K562 (cell line): ENCODE measurements around the gene ATXN2L. TPM values are rescaled to one million over a fixed set of nuclear protein-coding genes. Genes with fewer than 3 reads are reported as not detected.

Source experiments
- ATAC-seq: fragments of 200-7000 bp; cut with Tn5 transposase; 3 replicates; pipeline ENCODE4 v1.9.1; 2020; ENCODE audit warnings: moderate library complexity
- BruUV-seq: library from RNA; stranded (reverse); fragments of 400-500 nt; replicated peaks from 2 replicates; lab custom pipeline; 2021; lab: Mats Ljungman, UMichigan
- CTCF ChIA-PET: fragments of 300-600 bp; formaldehyde crosslinking; extraction: SDS; loops from one replicate; lab custom pipeline; 2021; ENCODE audit warnings: low intra/inter-chr PET ratio; lab: Yijun Ruan, JAX
- POLR2A ChIA-PET: fragments of 300-600, 350-650 bp; sonication (Branson Sonifier 250); formaldehyde crosslinking; extraction: SDS; loops from one replicate; lab custom pipeline; 2021; ENCODE audit warnings: antibody characterized with exemption, inconsistent platforms; lab: Yijun Ruan, JAX
- DNase-seq, 4 experiments: peaks; one replicate each; pipeline versions ENCODE4 v3.0.0 to v3.0.0-alpha.2; 2011 to 2018; ENCODE audit warnings: low spot score in 3 of 4, mixed read lengths in 3 of 4; ENCODE audit errors: extremely low read depth in 1 of 4
- FAIRE-seq: peaks from 2 replicates; lab custom pipeline; 2011; peaks lifted over from hg19 to GRCh38; lab: Jason Lieb, UNC
- H2AFZ ChIP-seq: 2 replicates; pipeline ENCODE4 v1.6.0; 2011; ENCODE audit warnings: low read depth, low read length, control low read depth, inconsistent platforms
- H3K27ac ChIP-seq: fragments of 200-600 bp; 3 replicates; pipeline ENCODE4 v1.8.0; 2011; ENCODE audit warnings: low read depth, mild to moderate bottlenecking, control low read depth, inconsistent platforms, low read length, moderate library complexity, mixed read lengths; ENCODE audit errors: extremely low read depth
- H3K27me3 ChIP-seq, 2 experiments: fragments of 300-600 bp in 1 of 2; 2 replicates in 1 of 2; 3 replicates in 1 of 2; pipeline versions ENCODE4 v1.6.0 to v1.8.0; 2011; ENCODE audit warnings: inconsistent platforms in 2 of 2, low read length in 2 of 2, mild to moderate bottlenecking in 1 of 2, mixed read lengths in 1 of 2, moderate library complexity in 1 of 2; ENCODE audit not compliant: control insufficient read depth in 2 of 2, insufficient read depth in 2 of 2
- H3K36me3 ChIP-seq: fragments of 300-600 bp; 3 replicates; pipeline ENCODE4 v1.8.0; 2011; ENCODE audit warnings: mild to moderate bottlenecking, low read length, inconsistent platforms; ENCODE audit not compliant: control insufficient read depth, insufficient read depth
- H3K4me1 ChIP-seq, 2 experiments: fragments of 200-600 bp in 1 of 2; replicated peaks in 1 of 2; 2 replicates in 1 of 2; 3 replicates in 1 of 2; pipeline versions ENCODE4 v1.5.1 to v1.8.0; 2011; ENCODE audit warnings: inconsistent platforms in 2 of 2, low read length in 2 of 2, mild to moderate bottlenecking in 1 of 2, mixed read lengths in 1 of 2, moderate library complexity in 1 of 2; ENCODE audit not compliant: control insufficient read depth in 2 of 2, insufficient read depth in 2 of 2
- H3K4me2 ChIP-seq: 2 replicates; pipeline ENCODE4 v1.6.1; 2011; ENCODE audit warnings: low read length, control low read depth, inconsistent platforms, mixed read lengths; ENCODE audit not compliant: insufficient read depth
- H3K4me3 ChIP-seq: fragments of 200-600 bp; sonication (generic), shearing (Covaris generic); 2 replicates; pipeline ENCODE4 v1.5.1; 2016; ENCODE audit warnings: control low read depth, inconsistent platforms
- H3K79me2 ChIP-seq: fragments of 200-600 bp; 3 replicates; pipeline ENCODE4 v1.8.0; 2011; ENCODE audit warnings: low read length, inconsistent platforms; ENCODE audit not compliant: control insufficient read depth, insufficient read depth
- H3K9ac ChIP-seq, 2 experiments: 2 replicates each; pipeline versions ENCODE4 v1.6.0 to v1.6.1; 2011; ENCODE audit warnings: low read depth in 2 of 2, low read length in 2 of 2, control low read depth in 1 of 2, inconsistent platforms in 1 of 2, mild to moderate bottlenecking in 1 of 2, mixed read lengths in 1 of 2; ENCODE audit not compliant: insufficient read depth in 1 of 2
- H3K9me1 ChIP-seq: one replicate; pipeline ENCODE4 v1.6.0; 2011; ENCODE audit warnings: inconsistent platforms, mild to moderate bottlenecking, low read length, moderate library complexity; ENCODE audit not compliant: control insufficient read depth, insufficient read depth
- H3K9me3 ChIP-seq: replicated peaks from 2 replicates; pipeline ENCODE4 v1.5.1; 2011; ENCODE audit warnings: low read depth, low read length, inconsistent platforms; ENCODE audit not compliant: control insufficient read depth, insufficient read depth
- H4K20me1 ChIP-seq: replicated peaks from 2 replicates; pipeline ENCODE4 v1.6.1; 2011; ENCODE audit warnings: low read length, inconsistent platforms, mixed read lengths; ENCODE audit not compliant: control insufficient read depth, insufficient read depth
- ATF4 ChIP-seq: fragments of 450-650 bp; formaldehyde crosslinking; IDR thresholded peaks from 2 replicates; pipeline ENCODE4 v1.4.0; 2022; ENCODE audit warnings: mild to moderate bottlenecking, moderate library complexity
- ATF7 ChIP-seq: fragments of 450-650 bp; IDR thresholded peaks from 2 replicates; pipeline ENCODE4 v1.7.1; 2014; ENCODE audit warnings: mild to moderate bottlenecking, moderate library complexity
- C11orf30 ChIP-seq: fragments of 450-650 bp; IDR thresholded peaks from 2 replicates; pipeline ENCODE4 v1.6.1; 2016; ENCODE audit warnings: low read depth, mild to moderate bottlenecking
- HNRNPLL ChIP-seq: fragments of 200-400 bp; formaldehyde crosslinking; IDR thresholded peaks from 2 replicates; pipeline ENCODE4 v1.6.1; 2017; ENCODE audit warnings: low read length, low read depth, mild to moderate bottlenecking; ENCODE audit not compliant: poor library complexity, severe bottlenecking
- KDM4B ChIP-seq, 2 experiments: fragments of 450-650 bp in 1 of 2; sonication (generic) in 1 of 2; IDR thresholded peaks; 2 replicates each; pipeline ENCODE4 v1.6.1; 2016 to 2017; ENCODE audit warnings: borderline replicate concordance in 2 of 2, antibody characterized with exemption in 1 of 2, low read depth in 1 of 2, mild to moderate bottlenecking in 1 of 2
- KLF16 ChIP-seq: IDR thresholded peaks from 2 replicates; pipeline ENCODE4 v1.6.1; 2016; ENCODE audit warnings: antibody characterized with exemption
- MCM2 ChIP-seq: fragments of 450-650 bp; IDR thresholded peaks from 2 replicates; pipeline ENCODE4 v1.6.1; 2017; ENCODE audit warnings: low read depth, mild to moderate bottlenecking
- MTF1 ChIP-seq: fragments of 250-450 bp; sonication (Bioruptor Pico); IDR thresholded peaks from 2 replicates; pipeline ENCODE4 v1.9.0; 2021; ENCODE audit warnings: moderate library complexity, mild to moderate bottlenecking, inconsistent platforms, borderline replicate concordance
- OTX1 ChIP-seq: fragments of 450-650 bp; formaldehyde crosslinking; IDR thresholded peaks from 2 replicates; pipeline ENCODE4 v1.4.0; 2022; ENCODE audit warnings: mild to moderate bottlenecking
- PHF20 ChIP-seq: fragments of 450-650 bp; IDR thresholded peaks from 2 replicates; pipeline ENCODE4 v1.6.1; 2018; ENCODE audit not compliant: partially characterized antibody
- POLR3G ChIP-seq: IDR thresholded peaks from 2 replicates; pipeline ENCODE4 v1.6.1; 2011; ENCODE audit not compliant: insufficient read length, insufficient replicate concordance; ENCODE audit errors: extremely low read depth
- PRMT5 ChIP-seq: sonication (generic); formaldehyde crosslinking; IDR thresholded peaks from 2 replicates; pipeline ENCODE4 v1.5.0; 2020; ENCODE audit warnings: missing genetic modification reagents
- SAP30 ChIP-seq: fragments of 200-600 bp; sonication (generic); IDR thresholded peaks from 2 replicates; pipeline ENCODE4 v1.6.1; 2012; ENCODE audit warnings: borderline replicate concordance, low read depth, mild to moderate bottlenecking, moderate library complexity, low read length, control low read depth, inconsistent platforms; ENCODE audit not compliant: insufficient read depth, poor library complexity, severe bottlenecking
- UBTF ChIP-seq, 2 experiments: IDR thresholded peaks; 2 replicates each; pipeline ENCODE4 v1.6.1; 2012; ENCODE audit warnings: improper control_type of control experiment in 2 of 2, low read depth in 2 of 2, low read length in 2 of 2, borderline replicate concordance in 1 of 2
- ZBTB43 ChIP-seq: sonication (generic); formaldehyde crosslinking; IDR thresholded peaks from 2 replicates; pipeline ENCODE4 v1.8.0; 2023; ENCODE audit warnings: mild to moderate bottlenecking, missing genetic modification reagents
- ZNF395 ChIP-seq: fragments of 200-800 bp; sonication (Bioruptor generic); IDR thresholded peaks from 2 replicates; pipeline ENCODE4 v1.6.1; 2017; ENCODE audit warnings: missing genetic modification characterization, missing compliant biosample characterization
- ZNF766 ChIP-seq: fragments of 200-800 bp; sonication (Bioruptor generic); conservative IDR thresholded peaks from 2 replicates; pipeline ENCODE4 v1.6.1; 2016; ENCODE audit warnings: missing genetic modification characterization, missing compliant biosample characterization
- WGBS: fragments of 100-300 bp; shearing (Covaris generic); methylation state at CpG from one replicate; pipeline ENCODE4 v1.1.6; 2016; ENCODE audit warnings: low coverage, mixed read lengths; ENCODE audit not compliant: insufficient coverage; ENCODE audit errors: missing lambda C conversion rate; 5-methylcytosine and 5-hydroxymethylcytosine counted together
- in situ Hi-C: fragments of 300-500 bp; cut with MboI; formaldehyde crosslinking; loops from 4 replicates; pipeline ENCODE4 v1.15.0; 2018; ENCODE audit warnings: inconsistent platforms, mixed read lengths
- intact Hi-C: fragments of 100-400 bp; cut with micrococcal nuclease; formaldehyde crosslinking; loops from 2 replicates; pipeline ENCODE4 v1.14.2; 2022
- polyA plus RNA-seq, 8 experiments: library from polyadenylated mRNA; depleted of rRNA in 4 of 8; stranded (reverse) in 5 of 8; unstranded in 3 of 8; fragments of >200 nt; fragmentation: Nextera tagmentation in 2 of 8; fragmentation: Illumina TruSeq in 1 of 8; extraction: Ambion mirVana in 2 of 8; extraction: Trizol in 1 of 8; gene quantifications; 2 replicates each; pipeline versions ENCODE4 v1.2.1 to v1.2.3, GENCODE V29; 2011 to 2014; ENCODE audit warnings: inconsistent platforms in 1 of 8, missing spikeins in 1 of 8
- total RNA-seq, 7 experiments: library from RNA; depleted of rRNA in 6 of 7; stranded (reverse); fragments of >200 nt in 6 of 7; fragmentation: Illumina TruSeq in 2 of 7; extraction: Trizol in 2 of 7; gene quantifications; 2 replicates each; pipeline versions ENCODE4 v1.2.1 to v1.2.3, GENCODE V29; 2011 to 2021; ENCODE audit warnings: low replicate concordance in 1 of 7

ATXN2L gene
- total and polyA plus RNA-seq, 9 of the 15 experiments (the other 6 are each of a cell fraction or from before 2014, with no cell fraction given): 3.8 to 280 (median 37.2) TPM

- no peaks in the 10 kb centered on the region for H3K9me1 ChIP-seq
- DNase-seq: no peak
- intact Hi-C loops (no loop called here), in situ Hi-C loops (no loop called here)
- peaks cover 68% of the 10 kb centered on the region; the same call in 2 of the 3 replicates for H3K36me3 ChIP-seq
- ChIA-PET POLR2A (interaction anchor here (0.6 to 1.7 kb wide), 4 partner anchors 8 to 29 kb away, joined by 4 to 8 read pairs (median 7); partner anchors contain the start of gene ATP2A1), CTCF (no interaction called here)
- FAIRE-seq: no peak
- no peak overlapping the region for H3K27ac ChIP-seq
- peaks cover 45% of the 10 kb centered on the region for H3K79me2 ChIP-seq
- WGBS: 97% methylated on average over 9 of the region's 13 CpGs
- no TSS peak for BruUV-seq
- H3K4me1 ChIP-seq: peaks cover 9 to 29% of the 10 kb centered on the region in 2 experiments; a peak in 4 of 5 replicates
- no peak overlapping the region for H3K4me2 ChIP-seq
- H3K9ac ChIP-seq: no peak overlapping the region
- no peak overlapping the region for H3K4me3 ChIP-seq
- H4K20me1 ChIP-seq: peaks cover 9% of the 10 kb centered on the region; the same call in 1 of the 2 replicates
- no peaks in the 10 kb centered on the region for H3K27me3 ChIP-seq
- H2AFZ ChIP-seq: no peak overlapping the region
- ATAC-seq: no peak
- TF ChIP-seq KDM4B (IDR thresholded peaks at IDR 0.05; ENCODE audit: borderline replicate concordance in 2 of 2, low read depth in 1 of 2) (no peak), MTF1 (no peak), C11orf30 (no peak), KLF16 (no peak), ZNF766 (no peak), HNRNPLL (no peak), ATF4 (CRISPR knock-in tag) (no peak), UBTF (IDR thresholded peaks at IDR 0.05; ENCODE audit: borderline replicate concordance in 1 of 2, low read depth in 2 of 2, low read length in 2 of 2) (no peak), PHF20 (no peak), ZNF395 (no peak), SAP30 (no peak), PRMT5 (no peak), MCM2 (no peak), OTX1 (CRISPR knock-in tag) (no peak), POLR3G (no peak), ATF7 (no peak), ZBTB43 (CRISPR knock-in tag) (no peak)
- no peaks in the 10 kb centered on the region for H3K9me3 ChIP-seq
These were observed 44.4 kb downstream of the ATXN2L start for GRCh38 chr16:28867241-28867640.
